OCI-LY1 (cell line): ENCODE measurements around the gene KRTAP10-5.

ENCODE experiments used
- H2AFZ ChIP-seq: fragments of 200-600 bp; sonication (generic), shearing (Covaris generic); 2 replicates; pipeline ENCODE4 v1.6.0; 2014; ENCODE audit warnings: antibody characterized with exemption, mild to moderate bottlenecking, low read length
- H3F3A ChIP-seq: fragments of 200-600 bp; sonication (generic), shearing (Covaris generic); 2 replicates; pipeline ENCODE4 v1.6.0; 2014; ENCODE audit warnings: mild to moderate bottlenecking, antibody characterized with exemption, low read length, moderate library complexity; ENCODE audit not compliant: insufficient read depth
- H3K27ac ChIP-seq: fragments of 200-600 bp; sonication (generic); 2 replicates; pipeline ENCODE4 v1.5.1; 2014; ENCODE audit warnings: low read length, mixed run types, mild to moderate bottlenecking, low read depth; ENCODE audit not compliant: poor library complexity, severe bottlenecking
- H3K27me3 ChIP-seq: fragments of 200-600 bp; sonication (generic); 2 replicates; pipeline ENCODE4 v1.6.0; 2014; ENCODE audit warnings: antibody characterized with exemption, mild to moderate bottlenecking, low read length, moderate library complexity; ENCODE audit not compliant: insufficient read depth
- H3K36me3 ChIP-seq: fragments of 200-600 bp; sonication (generic); 2 replicates; pipeline ENCODE4 v1.6.1; 2014; ENCODE audit warnings: mild to moderate bottlenecking, antibody characterized with exemption, low read length, moderate library complexity, mixed read lengths; ENCODE audit not compliant: insufficient read depth
- H3K4me1 ChIP-seq: fragments of 200-600 bp; sonication (generic); 2 replicates; pipeline ENCODE4 v1.5.1; 2014; ENCODE audit warnings: mild to moderate bottlenecking, low read length, moderate library complexity; ENCODE audit not compliant: insufficient read depth, severe bottlenecking
- H3K4me2 ChIP-seq: fragments of 200-600 bp; sonication (generic), shearing (Covaris generic); 2 replicates; pipeline ENCODE4 v1.6.1; 2014; ENCODE audit warnings: low read length
- H3K4me3 ChIP-seq: fragments of 200-600 bp; sonication (generic); 2 replicates; pipeline ENCODE4 v1.5.1; 2014; ENCODE audit warnings: low read length, low read depth, mild to moderate bottlenecking, mixed read lengths; ENCODE audit not compliant: poor library complexity, severe bottlenecking
- H3K79me2 ChIP-seq: fragments of 200-600 bp; shearing (Covaris generic); 2 replicates; pipeline ENCODE4 v1.6.1; 2016; ENCODE audit warnings: mixed run types, low read length, mixed read lengths; ENCODE audit not compliant: insufficient read depth
- H3K9ac ChIP-seq: fragments of 200-600 bp; sonication (generic), shearing (Covaris generic); 2 replicates; pipeline ENCODE4 v1.6.1; 2014; ENCODE audit warnings: mild to moderate bottlenecking, low read length, mixed read lengths
- H3K9me2 ChIP-seq: fragments of 200-600 bp; sonication (generic), shearing (Covaris generic); 2 replicates; pipeline ENCODE4 v1.6.1; 2014; ENCODE audit warnings: low read depth, mild to moderate bottlenecking, low read length, mixed read lengths
- H3K9me3 ChIP-seq: fragments of 200-600 bp; shearing (Covaris generic); 2 replicates; pipeline ENCODE4 v1.6.1; 2014; ENCODE audit warnings: low read length, mixed read lengths
- H4K20me1 ChIP-seq: fragments of 200-600 bp; sonication (generic), shearing (Covaris generic); 2 replicates; pipeline ENCODE4 v1.6.0; 2016; ENCODE audit warnings: mild to moderate bottlenecking, low read length; ENCODE audit not compliant: insufficient read depth
- EZH2 ChIP-seq: fragments of 200-600 bp; sonication (generic), shearing (Covaris generic); IDR thresholded peaks from 2 replicates; pipeline ENCODE4 v1.8.0; 2017; ENCODE audit warnings: borderline replicate concordance, mixed run types, mild to moderate bottlenecking, antibody characterized with exemption, low read length, moderate library complexity, mixed read lengths
- TF ChIP-seq, protein P1 (sequence below): fragments of 200-600 bp; sonication (generic), shearing (Covaris generic); IDR thresholded peaks from 2 replicates; pipeline ENCODE4 v1.5.1; 2017; ENCODE audit warnings: mild to moderate bottlenecking, antibody characterized with exemption, low read length, moderate library complexity, mixed read lengths

KRTAP10-5 gene

DNA sequence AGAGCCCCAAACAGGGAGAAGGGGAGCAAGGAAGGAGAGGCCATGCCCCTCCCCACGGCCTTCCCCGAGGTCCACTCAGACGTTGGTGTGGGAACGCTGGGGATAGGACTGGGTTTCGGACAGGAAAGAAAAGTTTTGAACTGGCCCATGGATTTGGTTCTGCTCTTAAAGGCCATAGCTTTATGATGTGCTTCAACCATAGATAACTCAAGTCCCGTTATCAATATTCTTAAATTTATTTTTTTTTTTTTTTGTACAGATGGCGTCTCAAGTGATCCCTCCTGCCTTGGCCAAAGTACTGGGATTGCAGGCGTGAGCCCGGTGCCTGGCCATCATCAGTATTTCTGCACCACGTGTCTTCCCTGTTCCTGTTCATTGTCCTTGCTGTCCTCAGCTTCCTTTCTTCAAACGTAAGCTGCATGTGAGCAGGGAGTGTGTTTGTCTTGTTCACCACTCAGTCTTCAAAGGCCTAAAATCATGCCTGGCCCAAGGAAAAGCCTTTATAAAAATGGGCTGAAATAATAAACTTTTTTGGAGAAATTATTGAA is 39.6 kb downstream of the KRTAP10-5 start:
- no peaks in the 10 kb centered on the region; the same call in 1 of the 2 replicates for H3K36me3 ChIP-seq
- no peak overlapping the region for H3K9ac ChIP-seq
- H3K9me3 ChIP-seq, result no peaks in the 10 kb centered on the region
- no peak overlapping the region for H2AFZ ChIP-seq
- no peaks in the 10 kb centered on the region for H3K79me2 ChIP-seq
- no peaks in the 10 kb centered on the region for H3K27me3 ChIP-seq
- TF ChIP-seq, protein P1, sequence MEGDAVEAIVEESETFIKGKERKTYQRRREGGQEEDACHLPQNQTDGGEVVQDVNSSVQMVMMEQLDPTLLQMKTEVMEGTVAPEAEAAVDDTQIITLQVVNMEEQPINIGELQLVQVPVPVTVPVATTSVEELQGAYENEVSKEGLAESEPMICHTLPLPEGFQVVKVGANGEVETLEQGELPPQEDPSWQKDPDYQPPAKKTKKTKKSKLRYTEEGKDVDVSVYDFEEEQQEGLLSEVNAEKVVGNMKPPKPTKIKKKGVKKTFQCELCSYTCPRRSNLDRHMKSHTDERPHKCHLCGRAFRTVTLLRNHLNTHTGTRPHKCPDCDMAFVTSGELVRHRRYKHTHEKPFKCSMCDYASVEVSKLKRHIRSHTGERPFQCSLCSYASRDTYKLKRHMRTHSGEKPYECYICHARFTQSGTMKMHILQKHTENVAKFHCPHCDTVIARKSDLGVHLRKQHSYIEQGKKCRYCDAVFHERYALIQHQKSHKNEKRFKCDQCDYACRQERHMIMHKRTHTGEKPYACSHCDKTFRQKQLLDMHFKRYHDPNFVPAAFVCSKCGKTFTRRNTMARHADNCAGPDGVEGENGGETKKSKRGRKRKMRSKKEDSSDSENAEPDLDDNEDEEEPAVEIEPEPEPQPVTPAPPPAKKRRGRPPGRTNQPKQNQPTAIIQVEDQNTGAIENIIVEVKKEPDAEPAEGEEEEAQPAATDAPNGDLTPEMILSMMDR, result no peak
- no peak overlapping the region for H3K4me2 ChIP-seq
- H3K9me2 ChIP-seq, result no peaks in the 10 kb centered on the region
- no peaks in the 10 kb centered on the region for H3K4me1 ChIP-seq
- no peaks in the 10 kb centered on the region for H3F3A ChIP-seq
- H3K4me3 ChIP-seq, result no peak overlapping the region
- no peak overlapping the region for H3K27ac ChIP-seq
- H4K20me1 ChIP-seq, result no peaks in the 10 kb centered on the region

DNA sequence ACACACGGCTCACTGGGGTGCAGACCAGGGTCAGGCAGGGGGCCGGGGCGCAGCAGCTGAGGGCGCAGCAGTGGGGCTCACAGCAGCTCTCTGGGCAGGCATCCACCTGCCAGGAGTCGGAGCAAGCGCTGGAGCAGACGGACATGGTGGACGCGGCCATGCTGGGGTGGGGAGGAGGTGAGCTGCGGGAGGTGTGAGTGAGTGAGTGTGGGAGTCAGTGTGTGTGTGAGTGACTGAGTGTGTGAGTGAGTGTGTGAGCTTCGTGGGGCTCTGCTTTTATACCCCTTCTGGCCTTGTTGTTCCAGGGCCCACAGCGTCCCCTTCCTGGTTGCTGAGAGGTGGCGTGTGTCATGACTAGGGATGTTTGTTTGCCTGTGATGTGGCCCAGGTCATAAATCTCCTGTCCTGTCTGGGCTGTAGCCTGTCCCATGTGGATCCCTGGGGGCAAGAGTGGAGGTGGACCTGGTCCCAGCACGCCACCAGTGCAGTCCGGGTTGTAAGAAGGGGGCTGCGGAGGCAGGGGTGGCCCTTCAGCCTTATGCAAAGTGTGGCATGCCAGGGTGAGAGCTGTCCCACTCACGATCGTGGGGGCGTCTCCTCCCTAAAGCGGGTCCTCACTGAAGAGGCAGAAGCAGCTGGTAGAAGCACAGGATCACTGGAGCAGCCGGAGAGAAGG is 40.3 kb downstream of the KRTAP10-5 start, which contains the start of gene KRTAP10-1:
TSS of gene KRTAP10-1 (minus strand) at position 205 of the 676 bp plus-strand sequence. CDS start at position 160, 45 bp downstream.
- H3K27ac ChIP-seq, result no peak within 1 kb of the TSS
- no peaks in the 10 kb centered on the region for H3K9me3 ChIP-seq
- H3K79me2 ChIP-seq, result no peaks in the 10 kb centered on the region
- TF ChIP-seq, protein P1, result no peak
- TF ChIP-seq EZH2, result no peak
- H3K36me3 ChIP-seq, result no peaks in the 10 kb centered on the region; the same call in 1 of the 2 replicates
- no peaks in the 10 kb centered on the region for H3K9me2 ChIP-seq
- no peaks in the 10 kb centered on the region for H3K4me1 ChIP-seq
- no peak within 1 kb of the TSS for H2AFZ ChIP-seq
- H3K4me2 ChIP-seq, result no peak within 1 kb of the TSS
- no peak within 1 kb of the TSS for H3K4me3 ChIP-seq
- no peaks in the 10 kb centered on the region for H4K20me1 ChIP-seq
- no peak within 1 kb of the TSS for H3K9ac ChIP-seq
- H3F3A ChIP-seq, result no peaks in the 10 kb centered on the region
- no peaks in the 10 kb centered on the region for H3K27me3 ChIP-seq

DNA sequence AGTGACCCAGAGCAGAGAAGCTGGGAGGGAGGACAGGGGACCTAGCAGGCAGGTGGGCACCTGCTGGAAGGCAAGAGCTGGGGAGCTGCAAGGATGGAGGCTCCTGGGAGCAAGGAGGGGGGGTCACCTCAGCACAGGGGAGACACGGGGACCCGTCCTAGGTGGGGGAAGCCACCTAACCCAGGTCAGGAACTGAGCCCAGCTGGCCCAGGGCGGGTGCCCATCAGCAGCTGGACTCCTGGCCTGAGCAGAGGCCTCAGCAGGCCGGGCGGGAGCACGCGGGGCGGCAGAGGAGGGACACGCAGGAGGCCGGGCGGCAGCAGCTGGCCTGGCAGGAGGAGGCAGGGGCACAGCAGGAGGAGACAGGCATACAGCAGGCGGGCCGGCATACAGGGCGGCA is 41.4 kb downstream of the KRTAP10-5 start:
- Histone ChIP-seq H3K4me3 (no peak overlapping the region), H3K4me1 (no peaks in the 10 kb centered on the region), H4K20me1 (no peaks in the 10 kb centered on the region), H3K79me2 (no peaks in the 10 kb centered on the region), H3K27me3 (no peaks in the 10 kb centered on the region), H3K9ac (no peak overlapping the region), H3K4me2 (no peak overlapping the region), H2AFZ (no peak overlapping the region), H3K27ac (no peak overlapping the region), H3K9me3 (no peaks in the 10 kb centered on the region), H3F3A (no peaks in the 10 kb centered on the region), H3K36me3 (no peaks in the 10 kb centered on the region; the same call in 1 of the 2 replicates), H3K9me2 (no peaks in the 10 kb centered on the region)
- TF ChIP-seq EZH2, result no peak
- TF ChIP-seq, protein P1, result no peak
